ENCODE data around the gene MADD. TPM values are rescaled to one million over a fixed set of nuclear protein-coding genes. Genes with fewer than 3 reads are reported as not detected.

Gene MADD
- total and polyA plus RNA-seq, 10 of the 15 experiments (the other 5 are each of a cell fraction or from before 2014, with no cell fraction given), result 0.47 to 35.4 (median 17.6) TPM

DNA sequence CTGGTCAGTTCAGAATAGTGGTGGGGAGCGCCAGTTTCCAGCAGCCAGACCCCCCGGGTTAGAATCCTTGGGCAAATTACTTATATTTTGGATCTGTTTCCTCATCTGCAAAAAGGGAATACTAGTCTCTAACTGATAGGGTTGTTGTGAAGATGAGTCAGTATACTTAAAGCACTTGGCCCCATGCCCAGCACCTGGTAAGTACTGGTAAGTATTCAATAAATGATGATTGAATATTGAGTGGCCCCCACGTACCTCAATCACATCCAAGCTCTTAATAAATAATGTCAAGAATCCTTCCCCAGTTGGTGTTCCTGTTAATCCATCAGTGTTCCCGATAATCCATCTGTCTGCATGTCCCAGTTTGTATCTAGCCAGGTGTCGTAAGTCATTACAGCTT is 33.5 kb upstream of the MADD start:
- BruUV-seq (replicated peaks), result no TSS peak
- CTCF ChIA-PET, result interaction anchor here (0.9 to 5.8 kb wide), 3 partner anchors 12 to 23 kb away, joined by 3 to 22 read pairs (median 4); partner anchors contain the start of genes ACP2 and DDB2
- RAD21 ChIA-PET (ENCODE audit: unreplicated experiment), result interaction anchor here (0.9 to 1.3 kb wide), 2 partner anchors 11 to 176 kb away, joined by 3 to 4 read pairs; no protein-coding TSS in a partner anchor
- DNase-seq (ENCODE audit: low read depth, low spot score), result no peak
- SMC1A ChIA-PET (ENCODE audit: uncharacterized antibody, unreplicated experiment), result interaction anchor here (1.4 to 1.6 kb wide), 2 partner anchors 11 to 12 kb away, joined by 3 to 7 read pairs; partner anchors contain the start of gene ACP2
- Histone ChIP-seq H3K27ac (ENCODE audit: control insufficient read depth, insufficient read depth) (no peak overlapping the region), H3K9ac (ENCODE audit: control insufficient read depth, insufficient read depth, low read length) (no peak overlapping the region), H3K9me3 (replicated peaks; ENCODE audit: control insufficient read depth, insufficient read depth, low read length) (no peaks in the 10 kb centered on the region), H3K36me3 (ENCODE audit: control insufficient read depth in 2 of 2, insufficient read depth in 2 of 2, low read length in 1 of 2) (peaks cover 24 to 28% of the 10 kb centered on the region in 2 experiments), H2AFZ (ENCODE audit: control insufficient read depth, low read depth, low read length) (no peak overlapping the region), H3K4me2 (ENCODE audit: control insufficient read depth, insufficient read depth) (no peak overlapping the region), H3K4me3 (no peak overlapping the region), H3K4me1 (ENCODE audit: control insufficient read depth, insufficient read depth, low read length) (no peaks in the 10 kb centered on the region), H4K20me1 (ENCODE audit: control insufficient read depth, insufficient read depth) (0 out of 2 replicates have a peak, but pooled peaks cover 3% of the 10 kb centered on the region), H3K27me3 (replicated peaks in 1 of 2; ENCODE audit: control insufficient read depth in 2 of 2, insufficient read depth in 2 of 2, low read length in 1 of 2) (no peaks in the 10 kb centered on the region), H3K79me2 (ENCODE audit: control insufficient read depth, insufficient read depth, low read length) (no peaks in the 10 kb centered on the region)
- FAIRE-seq, result no peak
- in situ Hi-C loops (cut with MboI), result no loop called here
- WGBS (ENCODE audit: insufficient coverage, insufficient replicate concordance, low lambda C conversion rate, missing lambda C conversion rate), result 83% methylated on average over 5 of the region's 5 CpGs
- TF ChIP-seq MYC (IDR thresholded peaks at IDR 0.05; ENCODE audit: insufficient read depth, insufficient read length, insufficient replicate concordance, low read length, severe bottlenecking) (no peak), ESRRA (IDR thresholded peaks at IDR 0.05; ENCODE audit: low read length) (no peak)
- no peak for ATAC-seq
- POLR2A ChIA-PET, result interaction anchor here (0.5 to 0.9 kb wide), 5 partner anchors 12 to 172 kb away, joined by 3 to 9 read pairs (median 3); partner anchors contain the start of gene ACP2
- intact Hi-C loops (cut with micrococcal nuclease; ENCODE audit: unreplicated experiment), result no loop called here

DNA sequence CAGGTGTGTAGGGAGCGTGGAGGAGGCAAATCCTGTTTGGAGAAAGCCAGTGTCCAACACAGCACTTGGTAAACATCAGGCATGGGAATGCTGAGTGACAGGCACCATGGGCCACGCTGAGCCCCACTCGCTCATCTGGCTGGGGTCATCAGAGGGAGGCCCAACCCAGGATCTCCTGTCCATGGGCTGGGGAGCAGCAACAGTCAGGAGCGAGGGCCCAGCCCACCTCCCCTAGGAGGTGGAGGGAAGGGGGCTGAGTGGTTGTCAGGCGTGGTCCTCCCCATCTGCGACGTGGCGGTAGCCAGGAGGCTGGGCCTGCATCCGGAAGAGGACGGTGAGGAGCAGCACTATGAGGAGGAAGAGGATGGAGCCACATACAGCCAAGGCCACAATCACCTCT is 30.1 kb upstream of the MADD start:
- intact Hi-C loops (cut with micrococcal nuclease; ENCODE audit: unreplicated experiment) (no loop called here), in situ Hi-C loops (cut with MboI) (no loop called here)
- no peaks in the 10 kb centered on the region for H3K79me2 ChIP-seq (ENCODE audit: control insufficient read depth, insufficient read depth, low read length)
- no peak for DNase-seq (ENCODE audit: low read depth, low spot score)
- H3K27me3 ChIP-seq (replicated peaks in 1 of 2; ENCODE audit: control insufficient read depth in 2 of 2, insufficient read depth in 2 of 2, low read length in 1 of 2), result no peaks in the 10 kb centered on the region
- no peak overlapping the region for H3K9ac ChIP-seq (ENCODE audit: control insufficient read depth, insufficient read depth, low read length)
- SMC1A ChIA-PET (ENCODE audit: uncharacterized antibody, unreplicated experiment), result interaction anchor here (0.5 to 1.4 kb wide), 2 partner anchors 9 to 353 kb away, joined by 3 to 6 read pairs; partner anchors contain the start of gene ACP2
- CTCF ChIA-PET, result no interaction called here
- peaks cover 24 to 25% of the 10 kb centered on the region in 2 experiments for H3K36me3 ChIP-seq (ENCODE audit: control insufficient read depth in 2 of 2, insufficient read depth in 2 of 2, low read length in 1 of 2)
- RAD21 ChIA-PET (ENCODE audit: unreplicated experiment), result no interaction called here
- ATAC-seq, result no peak
- H2AFZ ChIP-seq (ENCODE audit: control insufficient read depth, low read depth, low read length), result no peak overlapping the region
- no peak overlapping the region for H3K4me2 ChIP-seq (ENCODE audit: control insufficient read depth, insufficient read depth)
- no peak for FAIRE-seq
- H3K9me3 ChIP-seq (replicated peaks; ENCODE audit: control insufficient read depth, insufficient read depth, low read length), result no peaks in the 10 kb centered on the region
- WGBS (ENCODE audit: insufficient coverage, insufficient replicate concordance, low lambda C conversion rate, missing lambda C conversion rate), result 94% methylated on average over 10 of the region's 10 CpGs
- no peak overlapping the region for H3K4me3 ChIP-seq
- BruUV-seq (replicated peaks), result no TSS peak
- POLR2A ChIA-PET, result interaction anchor here (0.5 to 2.2 kb wide), 3 partner anchors 8 to 562 kb away, joined by 3 to 5 read pairs (median 4); no protein-coding TSS in a partner anchor
- TF ChIP-seq POLR2A (IDR thresholded peaks at IDR 0.05; ENCODE audit: low read depth, low read length) (peak; percentile 66), MYB (IDR thresholded peaks at IDR 0.05; ENCODE audit: borderline replicate concordance, low read depth, low read length) (no peak)
- H3K4me1 ChIP-seq (ENCODE audit: control insufficient read depth, insufficient read depth, low read length), result no peaks in the 10 kb centered on the region
- H3K27ac ChIP-seq (ENCODE audit: control insufficient read depth, insufficient read depth), result no peak overlapping the region
- 0 out of 2 replicates have a peak, but pooled peaks cover 3% of the 10 kb centered on the region for H4K20me1 ChIP-seq (ENCODE audit: control insufficient read depth, insufficient read depth)

All from GM12878 (cell line).